ENCODE data around the gene TCF7L2. TPM values are rescaled to one million over a fixed set of nuclear protein-coding genes. Genes with fewer than 3 reads are reported as not detected.

Gene TCF7L2
- total RNA-seq, 2 donors from 2014 or later: 9.1 to 25.7 TPM

DNA sequence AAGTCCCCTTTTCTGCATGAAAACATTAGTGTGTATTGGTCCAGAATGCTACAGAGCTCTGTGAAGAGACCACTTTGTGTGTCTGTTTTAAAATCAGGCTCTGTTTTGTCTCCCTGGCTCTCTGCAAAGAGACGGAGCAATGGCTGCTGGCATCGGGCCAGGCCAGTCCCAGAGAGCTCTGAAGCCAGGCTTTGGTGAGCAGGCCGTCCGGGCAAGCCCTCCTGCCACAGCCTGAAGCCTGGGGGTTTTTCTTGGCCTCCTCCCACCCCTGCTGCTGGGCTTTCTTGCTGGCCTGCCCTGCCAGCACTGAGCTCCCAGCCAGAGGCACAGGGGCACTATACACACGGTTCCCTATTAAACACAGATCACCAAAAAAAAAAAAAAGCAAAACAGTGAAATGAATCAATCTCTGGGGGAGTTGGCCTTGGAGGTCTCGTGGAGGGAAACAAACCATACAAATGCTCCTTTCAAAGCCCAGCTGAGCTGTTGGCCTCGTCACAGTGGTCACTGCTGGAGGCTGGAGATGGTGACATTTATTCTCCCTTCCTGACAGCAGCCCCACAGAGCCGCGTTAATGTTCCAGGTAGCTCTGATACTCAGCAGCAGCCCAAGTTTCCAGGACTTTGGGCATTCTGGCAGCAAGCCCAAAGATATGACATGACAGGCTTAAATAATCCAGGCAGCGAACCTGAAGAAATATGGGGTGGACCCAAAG lies 237.2 kb downstream of the TCF7L2 start:
- ATAC-seq (peak; percentile 91), DNase-seq (peak; percentile 65 to 83 (median 78))

GRCh38 chr10:113199459-113199858 lies 249.4 kb downstream of the TCF7L2 start:
- H3K27me3 ChIP-seq: no peaks in the 10 kb centered on the region
- no peak overlapping the region for H3K27ac ChIP-seq
- ATAC-seq (no peak), DNase-seq (no peak)
- H3K4me3 ChIP-seq: no peak overlapping the region
- WGBS, 2 donors: 90 to 94% methylated on average over 1 of the region's 1 CpG
- intact Hi-C loops (cut with DNase I): no loop called here
- no peaks in the 10 kb centered on the region for H3K36me3 ChIP-seq (replicated peaks in 1 of 2; ENCODE audit: insufficient read depth in 1 of 2, low read depth in 2 of 2)
- no peaks in the 10 kb centered on the region for H3K9me3 ChIP-seq
- no peak for TF ChIP-seq CTCF (IDR thresholded peaks at IDR 0.05)
- TF ChIP-seq POLR2A (IDR thresholded peaks at IDR 0.05): no peak
- H3K4me1 ChIP-seq: no peaks in the 10 kb centered on the region

More for the DNA sequence above, 237.2 kb downstream of the TCF7L2 start:
- Histone ChIP-seq H3K27me3 (no peaks in the 10 kb centered on the region), H3K36me3 (replicated peaks in 1 of 2; ENCODE audit: insufficient read depth in 1 of 2, low read depth in 2 of 2) (no peaks in the 10 kb centered on the region), H3K27ac (peak overlapping the region in 3 of 4 donors; percentile 64 to 71 (median 67)), H3K4me1 (peaks cover 18% of the 10 kb centered on the region), H3K9me3 (no peaks in the 10 kb centered on the region), H3K4me3 (no peak overlapping the region)
- intact Hi-C loops (cut with DNase I): no loop called here
- TF ChIP-seq POLR2A (IDR thresholded peaks at IDR 0.05) (no peak), CTCF (IDR thresholded peaks at IDR 0.05) (no peak)
- WGBS, 2 donors: 12 to 17% methylated on average over 6 to 10 of the region's 10 CpGs

DNA sequence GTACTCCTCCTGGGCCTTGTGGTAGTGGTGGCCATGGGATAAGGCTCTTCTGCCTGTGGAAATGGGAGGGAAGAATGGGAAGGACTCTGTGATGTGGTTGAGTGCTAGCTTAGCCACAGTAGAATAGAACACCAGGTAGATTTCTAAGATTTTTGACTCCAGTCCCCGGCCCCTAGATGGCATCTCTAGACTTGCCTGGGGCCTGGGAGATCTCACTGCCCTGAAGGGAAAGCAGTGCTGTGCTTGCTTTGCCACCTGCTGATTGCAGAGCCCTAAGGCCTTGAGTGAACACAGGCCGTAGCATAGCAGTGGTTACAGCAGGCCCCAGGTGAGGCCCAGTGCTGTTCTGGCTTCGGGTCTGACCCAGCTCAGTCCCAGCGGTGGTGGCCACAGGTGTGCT lies 252.0 kb downstream of the TCF7L2 start:
- Histone ChIP-seq H3K4me1 (no peaks in the 10 kb centered on the region), H3K27ac (no peak overlapping the region), H3K36me3 (replicated peaks in 1 of 2; ENCODE audit: insufficient read depth in 1 of 2, low read depth in 2 of 2) (no peaks in the 10 kb centered on the region), H3K4me3 (no peak overlapping the region), H3K27me3 (no peaks in the 10 kb centered on the region), H3K9me3 (peaks cover 0 to under 1% (median 0%) of the 10 kb centered on the region in 3 donors)
- DNase-seq (no peak), ATAC-seq (no peak)
- TF ChIP-seq CTCF (IDR thresholded peaks at IDR 0.05) (no peak), POLR2A (IDR thresholded peaks at IDR 0.05) (no peak)
- whole genome bisulfite sequencing, 2 donors: 88 to 100% methylated on average over 3 to 4 of the region's 4 CpGs
- intact Hi-C loops (cut with DNase I): no loop called here

GRCh38 chr10:113207924-113208323 lies 257.9 kb downstream of the TCF7L2 start:
- Histone ChIP-seq H3K27ac (no peak overlapping the region), H3K36me3 (replicated peaks in 1 of 2; ENCODE audit: insufficient read depth in 1 of 2, low read depth in 2 of 2) (no peaks in the 10 kb centered on the region), H3K4me1 (no peaks in the 10 kb centered on the region), H3K27me3 (no peaks in the 10 kb centered on the region), H3K4me3 (no peak overlapping the region), H3K9me3 (peaks cover 0 to 10% (median 0%) of the 10 kb centered on the region in 3 donors)
- intact Hi-C loops (cut with DNase I): no loop called here
- TF ChIP-seq CTCF (IDR thresholded peaks at IDR 0.05): no peak
- DNase-seq (no peak), ATAC-seq (no peak)
- WGBS, 2 donors: 94 to 100% methylated on average over 1 of the region's 1 CpG

DNA sequence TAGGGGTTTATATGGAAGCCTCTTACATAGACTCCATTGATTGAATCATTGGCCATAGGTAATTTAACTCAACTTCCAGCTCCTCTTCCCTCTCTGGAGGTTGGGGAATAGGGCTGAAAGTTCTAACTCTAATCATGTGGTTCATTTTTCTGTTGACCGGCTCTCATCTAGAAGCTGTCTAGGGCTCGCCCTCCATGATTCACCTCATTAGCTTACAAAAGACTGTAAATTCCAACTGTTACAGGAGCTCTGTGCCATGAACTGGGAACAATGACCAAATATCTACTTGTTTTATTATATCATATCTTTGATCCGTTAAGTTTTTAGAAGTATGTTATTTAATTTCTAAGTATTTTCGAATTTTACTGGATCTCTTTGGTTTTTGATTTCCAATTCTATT lies 263.0 kb downstream of the TCF7L2 start:
- DNase-seq: no peak
- intact Hi-C loops (cut with DNase I): no loop called here
- Histone ChIP-seq H3K9me3 (peaks cover 0 to 5% (median 0%) of the 10 kb centered on the region in 3 donors), H3K36me3 (replicated peaks in 1 of 2; ENCODE audit: insufficient read depth in 1 of 2, low read depth in 2 of 2) (no peaks in the 10 kb centered on the region), H3K27ac (no peak overlapping the region), H3K4me3 (no peak overlapping the region), H3K27me3 (no peaks in the 10 kb centered on the region), H3K4me1 (no peaks in the 10 kb centered on the region)
- no peak for ATAC-seq
- TF ChIP-seq POLR2A (IDR thresholded peaks at IDR 0.05): no peak
- no peak for TF ChIP-seq CTCF (IDR thresholded peaks at IDR 0.05)
- WGBS, 2 donors: 77 to 84% methylated on average over 4 of the region's 4 CpGs

All from body of pancreas (tissue), 4 donors.